GM10266 (cell line): ENCODE measurements around the gene PDE8B.

Experiments used
- DNase-seq: peaks from one replicate; pipeline ENCODE4 v3.0.0; 2012; ENCODE audit errors: extremely low spot score
- CTCF ChIP-seq: IDR thresholded peaks from 2 replicates; pipeline ENCODE4 v1.5.1; 2012; ENCODE audit warnings: mild to moderate bottlenecking, low read depth; ENCODE audit not compliant: control insufficient read depth, insufficient read depth; ENCODE audit errors: missing control alignments

Gene PDE8B

GRCh38 chr5:77321793-77322394 is 111.4 kb downstream of the PDE8B start:
- DNase-seq = no peak
- TF ChIP-seq CTCF = no peak

GRCh38 chr5:77322406-77322805 is 111.9 kb downstream of the PDE8B start:
- DNase-seq = no peak
- TF ChIP-seq CTCF = no peak

- DNase-seq = no peak
- TF ChIP-seq CTCF = no peak
These were observed 115.6 kb downstream of the PDE8B start for GRCh38 chr5:77325921-77326541.

GRCh38 chr5:77326986-77327734 is 116.7 kb downstream of the PDE8B start:
- no peak for DNase-seq

GRCh38 chr5:77328930-77329647 is 118.6 kb downstream of the PDE8B start:
- no peak for DNase-seq
- no peak for TF ChIP-seq CTCF

More at GRCh38 chr5:77326986-77327734, 116.7 kb downstream of the PDE8B start:
- no peak for TF ChIP-seq CTCF

- no peak for DNase-seq
- TF ChIP-seq CTCF = no peak
These were observed 119.4 kb downstream of the PDE8B start for GRCh38 chr5:77329664-77330430.
